CD4-positive, alpha-beta T cell treated with Interferon gamma for 1 hour (primary cell): ENCODE results near the gene RAC2.

Source experiments
- DNase-seq: peaks from one replicate; pipeline ENCODE4 v3.0.0-alpha.2; 2020

Gene RAC2

DNA sequence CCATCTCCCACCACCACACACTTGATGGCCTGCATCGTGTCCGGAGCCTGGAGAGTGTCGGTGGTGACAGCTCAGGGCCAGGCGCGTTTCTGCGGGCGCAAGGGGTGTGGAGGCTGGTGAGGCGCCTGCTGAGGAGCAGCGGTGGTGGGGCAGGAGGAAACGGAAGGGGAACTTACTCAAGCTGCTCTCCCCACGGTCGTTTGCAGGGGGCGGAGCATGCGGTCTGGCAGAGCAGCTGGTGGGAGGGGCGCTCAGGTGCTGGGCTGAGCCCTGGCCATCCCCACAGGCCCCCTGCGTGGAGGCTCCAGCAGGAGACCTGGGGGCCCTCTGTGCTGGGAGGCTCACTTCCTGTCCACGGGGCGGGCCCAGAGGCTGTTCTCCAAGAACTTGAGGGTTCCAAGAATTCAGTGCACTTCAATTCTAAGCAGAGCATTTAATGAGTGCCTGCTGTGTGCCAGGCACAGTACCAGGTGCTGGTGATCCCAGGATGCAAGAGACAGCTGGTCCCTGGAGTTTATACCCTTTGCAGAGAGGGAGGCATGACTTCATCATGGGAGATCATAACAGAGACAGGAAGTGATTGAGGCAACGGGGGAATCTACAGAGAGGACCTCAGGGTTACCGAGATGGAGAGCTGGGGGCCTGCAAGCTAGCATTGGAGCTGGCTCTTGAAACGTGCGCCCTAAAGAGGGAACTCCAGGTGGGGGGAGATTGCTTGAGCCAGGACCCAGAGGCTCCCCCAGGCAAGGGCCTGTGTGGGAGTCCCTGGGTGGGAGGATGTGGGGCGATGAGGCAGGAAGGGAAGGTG is at the start of gene RAC2:
Gene RAC2, minus strand, starts transcription at position 156 of the 808 bp plus-strand sequence. Its CDS starts 121 bp downstream, at position 35.
- DNase-seq = peak; percentile 90

DNA sequence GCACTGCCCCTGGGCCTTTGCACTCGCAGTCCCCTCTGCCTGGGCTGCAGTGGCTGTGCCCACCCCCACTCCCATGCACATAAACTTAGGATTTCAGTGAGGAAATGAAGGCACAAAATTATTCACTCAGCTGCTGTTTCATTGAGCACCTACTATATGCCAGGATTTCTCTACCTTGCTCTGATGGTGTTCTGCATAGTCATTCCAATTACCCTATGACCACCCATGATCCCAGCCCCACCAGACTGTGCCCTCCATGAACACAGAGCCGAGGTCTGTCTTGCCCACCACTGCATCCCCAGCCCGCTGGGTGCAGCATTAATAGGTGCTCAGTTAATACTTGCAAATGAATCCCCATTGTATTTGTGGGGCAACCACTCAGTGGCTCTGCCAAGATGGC is 49.1 kb upstream of the RAC2 start:
- no peak for DNase-seq

DNA sequence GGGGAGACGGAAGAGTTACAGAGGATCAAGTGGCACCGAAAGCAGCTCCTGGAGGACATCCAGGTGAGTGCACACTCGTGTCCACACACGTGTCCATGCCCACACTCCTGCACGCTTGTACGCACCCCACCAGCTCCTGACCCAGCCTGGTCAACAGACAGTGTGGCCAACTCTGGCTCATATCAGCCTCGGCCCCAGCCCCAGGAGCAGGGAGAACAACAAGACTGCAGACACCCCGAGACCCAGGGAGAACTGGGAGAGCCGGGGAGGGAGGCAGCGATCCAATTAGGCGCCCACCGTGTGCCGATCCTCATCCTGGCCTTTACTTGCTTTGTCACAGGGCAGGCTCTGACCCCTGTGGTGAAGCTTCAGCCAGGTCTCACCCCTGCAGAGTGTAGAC is 48.6 kb upstream of the RAC2 start:
- DNase-seq = no peak

DNA sequence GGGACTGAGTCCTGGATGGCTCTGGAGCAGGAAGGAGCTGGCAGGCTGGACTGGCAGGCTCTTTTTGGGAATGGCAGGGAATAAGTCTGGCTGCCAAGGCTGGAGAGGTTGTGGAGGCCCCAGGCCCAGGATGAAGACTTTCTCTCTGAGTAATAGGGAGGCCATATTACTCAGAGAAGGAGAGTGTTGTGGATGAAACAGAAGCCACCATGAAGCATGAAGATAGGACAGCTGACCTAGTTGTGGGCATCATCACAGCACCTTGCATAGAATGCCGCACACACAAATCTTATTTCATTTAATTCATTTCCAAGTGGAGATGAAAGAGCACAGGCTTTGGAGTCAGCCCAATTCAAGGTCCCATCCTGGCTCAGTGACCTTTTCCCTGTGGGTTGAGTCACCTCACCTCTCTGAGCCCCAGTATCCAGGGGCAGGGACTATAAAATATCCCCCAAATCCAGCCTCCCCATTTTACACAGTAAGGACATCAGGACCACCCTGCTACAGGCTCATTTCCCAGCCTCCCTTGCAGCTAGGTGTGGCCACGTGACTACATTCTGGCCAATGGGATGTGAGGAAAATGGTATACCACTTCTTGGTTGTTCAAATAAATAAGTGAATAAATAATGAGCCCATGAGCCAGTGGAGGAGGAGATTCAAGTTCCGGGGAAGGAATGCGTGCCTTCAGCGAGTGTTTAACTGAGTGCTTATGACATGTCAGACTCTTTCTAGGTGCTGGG is 47.7 kb upstream of the RAC2 start:
- no peak for DNase-seq

DNA sequence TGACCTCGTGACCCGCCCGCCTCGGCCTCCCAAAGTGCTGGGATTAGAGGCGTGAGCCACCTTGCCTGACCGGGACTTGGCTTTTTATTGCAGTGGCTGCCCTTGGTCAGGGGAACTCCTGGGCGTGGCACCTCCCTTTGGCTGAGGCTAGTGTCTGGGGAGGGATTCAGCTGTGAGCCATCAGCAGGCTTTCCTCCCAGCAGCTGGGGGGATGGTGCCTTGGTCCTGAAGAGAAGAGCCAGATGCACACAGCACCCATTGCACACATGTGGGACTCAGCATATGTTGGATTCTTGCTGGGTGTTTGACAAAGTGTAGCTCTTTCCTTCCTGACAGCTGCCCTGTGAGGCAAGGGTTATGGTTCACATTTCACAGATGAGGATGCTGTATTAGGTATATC is 46.7 kb upstream of the RAC2 start:
- DNase-seq = no peak

- DNase-seq = no peak
Observed at GRCh38 chr22:37289156-37289735, 45.2 kb upstream of the RAC2 start.

GRCh38 chr22:37288521-37288920 is 44.5 kb upstream of the RAC2 start:
- no peak for DNase-seq

GRCh38 chr22:37287550-37287951 is 43.5 kb upstream of the RAC2 start:
- DNase-seq = no peak

GRCh38 chr22:37285937-37286336 is 41.9 kb upstream of the RAC2 start:
- no peak for DNase-seq

DNA sequence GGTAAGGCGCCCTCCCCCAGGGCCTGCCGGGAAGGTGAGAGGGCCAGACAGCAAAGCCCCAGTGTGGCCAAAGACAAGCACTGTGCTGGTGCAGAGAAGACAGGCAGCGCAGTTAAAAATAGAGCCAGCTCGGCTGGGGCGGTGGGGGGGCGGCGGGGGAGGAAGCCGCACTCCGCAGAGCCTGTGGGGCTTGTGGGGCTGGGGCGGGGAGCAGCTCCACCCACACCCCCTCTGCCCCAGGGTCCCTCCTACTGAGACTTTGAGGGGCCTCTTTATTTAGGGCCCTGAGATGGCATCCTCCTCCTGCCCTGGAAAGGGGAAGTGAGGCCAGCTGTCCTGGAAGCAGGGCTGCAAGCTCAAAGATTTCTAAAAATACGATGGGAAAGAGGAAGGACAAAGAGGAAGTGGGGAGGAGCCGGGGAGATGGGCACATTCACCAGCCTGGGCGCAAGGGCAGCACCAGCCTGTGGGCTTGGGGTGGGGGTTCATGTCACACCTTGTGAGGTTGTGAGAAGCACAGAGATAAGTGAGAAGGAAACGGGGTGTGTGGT is 40.8 kb upstream of the RAC2 start:
- DNase-seq = peak; percentile 82

DNA sequence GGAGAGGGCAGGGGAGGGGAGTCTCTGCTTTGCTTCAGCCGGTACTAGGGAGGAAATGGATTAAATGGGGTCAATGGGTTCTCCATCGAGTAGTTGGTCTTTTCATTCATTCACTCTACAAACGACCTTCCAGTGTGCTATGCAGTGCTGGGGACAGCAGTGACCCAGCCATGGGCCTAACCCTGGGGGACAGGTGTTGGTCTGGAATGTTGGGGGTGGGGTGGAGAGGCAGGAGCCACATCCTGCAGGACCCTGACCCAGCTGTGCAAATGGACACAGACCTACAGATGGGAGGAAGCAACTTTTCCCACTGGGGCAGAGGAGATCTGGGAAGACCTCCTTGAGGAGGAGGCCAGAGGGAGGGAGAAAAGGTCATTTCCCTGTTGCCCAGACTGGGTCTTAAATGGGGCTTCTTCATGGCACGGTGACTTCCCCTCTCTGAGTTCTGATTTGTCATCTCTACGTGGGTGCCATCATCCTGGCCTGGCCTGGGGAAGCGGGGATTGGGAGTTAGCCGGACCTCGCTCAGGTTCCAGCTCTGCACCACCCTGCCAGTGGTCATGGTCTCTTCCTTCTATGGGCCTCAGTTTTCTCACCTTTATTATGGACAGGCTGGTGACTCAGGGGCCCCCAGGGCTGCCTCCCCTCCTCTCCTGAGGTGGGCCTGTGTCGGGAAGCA is 40.2 kb upstream of the RAC2 start:
- no peak for DNase-seq

DNA sequence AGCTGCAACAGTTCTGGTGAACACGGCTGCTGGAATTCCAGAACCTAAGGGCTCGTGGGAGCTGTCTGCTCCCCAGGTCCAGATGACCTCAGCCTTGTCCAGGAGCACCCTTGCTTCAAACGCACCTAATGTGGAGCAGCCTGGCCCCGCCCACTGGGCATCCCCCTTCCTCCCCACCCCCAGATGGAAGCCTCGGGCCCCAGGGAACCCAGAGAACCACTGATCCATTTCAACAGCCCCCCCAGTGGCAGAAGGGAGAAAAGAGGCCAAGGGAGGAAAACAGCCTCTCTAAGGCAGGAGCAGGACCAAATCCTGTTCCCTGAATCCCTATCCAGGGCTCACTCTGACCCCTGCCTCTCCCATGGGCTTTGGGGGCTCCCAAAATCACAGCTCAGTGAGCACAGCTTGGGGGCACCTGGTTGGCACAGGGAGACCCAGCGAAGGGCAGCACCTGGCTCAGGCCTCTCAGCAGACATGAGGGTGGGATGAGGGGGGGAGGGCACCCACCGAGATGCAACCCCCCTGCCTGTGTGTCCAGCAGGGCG is 39.4 kb upstream of the RAC2 start:
- peak; percentile 42 for DNase-seq

- DNase-seq = peak; percentile 77
Observed at GRCh38 chr22:37282385-37282677, 38.3 kb upstream of the RAC2 start, which contains the start of gene CYTH4. Gene CYTH4, plus strand, starts transcription at chr22:37282508. Its CDS starts 62 bp downstream, at chr22:37282570.

DNA sequence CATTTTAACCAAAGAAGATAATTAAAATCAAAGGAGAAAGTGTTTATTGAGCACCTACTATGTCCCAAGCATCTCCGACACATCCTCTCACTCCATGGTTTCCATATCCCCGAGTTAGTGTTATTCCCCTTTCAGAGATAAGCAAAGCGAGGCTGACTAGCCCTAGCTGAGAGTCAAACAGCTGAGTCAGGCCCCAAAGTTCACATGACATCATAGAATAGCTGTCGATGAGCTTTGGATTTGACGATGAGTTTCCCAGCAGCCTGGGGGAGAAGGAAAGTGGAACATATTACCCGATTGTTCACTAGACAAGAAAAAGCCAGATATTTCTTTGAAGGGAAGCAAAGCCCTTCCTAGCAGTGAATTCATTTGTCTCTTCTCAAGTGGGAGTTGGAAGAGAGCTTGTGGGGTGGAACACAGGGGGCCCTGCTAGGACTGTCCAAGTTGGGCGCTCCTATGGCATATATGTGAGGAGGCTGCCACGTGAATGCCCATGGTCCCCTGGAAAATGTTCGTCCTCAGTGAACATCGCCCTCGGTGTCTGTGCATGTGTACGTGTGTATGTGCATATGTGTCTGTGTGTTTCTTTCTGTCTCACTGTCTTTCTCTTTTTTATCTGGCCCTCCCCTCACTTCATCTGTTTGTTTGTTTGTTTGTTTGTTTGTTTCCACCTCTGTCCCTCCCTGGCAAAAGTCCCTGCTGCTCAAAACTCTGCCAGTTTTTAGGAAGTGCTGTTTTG is 37.7 kb upstream of the RAC2 start:
- no peak for DNase-seq

DNA sequence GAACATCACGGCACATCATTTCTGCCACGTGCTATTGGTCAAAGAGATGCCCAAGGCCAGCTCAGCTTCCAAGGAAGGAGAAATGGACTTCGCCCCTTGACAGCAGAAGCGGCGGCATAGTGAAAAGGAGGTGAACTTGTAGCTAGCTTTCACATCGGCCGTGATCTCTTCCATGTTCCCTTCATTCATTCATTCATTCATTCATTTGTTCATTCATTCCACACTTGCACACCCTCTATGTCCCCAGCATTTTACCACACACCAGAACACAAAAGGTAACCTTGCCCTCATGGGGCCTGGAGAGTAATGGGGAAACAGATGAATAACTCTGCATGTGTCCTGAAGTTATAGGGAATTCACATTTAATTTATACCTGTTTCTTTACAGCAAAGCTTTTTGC is 37.1 kb upstream of the RAC2 start:
- no peak for DNase-seq

DNA sequence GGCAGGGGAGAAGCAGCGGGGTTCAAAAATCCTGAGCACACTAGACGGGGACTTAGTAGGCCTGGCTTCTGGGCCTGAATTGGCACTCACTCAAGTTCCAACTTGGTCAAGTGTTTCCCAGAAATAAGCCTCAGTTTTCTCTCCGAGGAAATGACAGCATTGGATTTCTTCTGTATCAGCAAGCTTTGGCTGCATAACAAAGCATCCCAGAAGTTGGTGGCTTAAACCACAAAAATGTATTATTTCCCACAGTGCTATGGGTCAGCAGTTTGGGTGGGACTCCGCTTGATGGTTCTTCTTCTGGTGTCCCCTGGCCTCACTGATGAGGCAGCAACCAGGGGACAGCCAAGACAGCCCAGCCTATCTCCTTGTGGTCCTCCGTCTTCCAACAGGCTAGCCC is 36.6 kb upstream of the RAC2 start:
- no peak for DNase-seq

- DNase-seq = no peak
Observed at GRCh38 chr22:37279331-37280181, 35.5 kb upstream of the RAC2 start.

DNA sequence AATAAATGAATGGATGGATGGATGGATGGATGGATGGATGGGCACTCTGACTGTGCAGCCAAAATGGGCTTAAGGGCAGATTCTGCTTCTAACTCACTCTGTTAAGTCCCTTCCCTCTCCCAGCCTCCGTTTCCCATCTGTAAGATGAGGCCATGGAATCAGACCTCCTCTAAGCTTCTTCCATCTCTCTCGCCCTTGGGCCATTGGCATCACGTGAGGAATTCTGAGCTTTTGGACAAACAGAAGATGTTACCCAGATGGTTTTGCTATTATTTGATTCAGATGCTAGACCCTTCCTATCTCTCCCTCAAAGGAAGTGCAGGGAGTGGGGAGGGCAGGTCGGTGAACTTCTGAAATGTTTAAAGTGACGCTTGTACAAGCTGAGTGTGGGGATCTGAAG is 34.2 kb upstream of the RAC2 start:
- DNase-seq = no peak

GRCh38 chr22:37277384-37277783 is 33.3 kb upstream of the RAC2 start:
- DNase-seq = no peak

DNA sequence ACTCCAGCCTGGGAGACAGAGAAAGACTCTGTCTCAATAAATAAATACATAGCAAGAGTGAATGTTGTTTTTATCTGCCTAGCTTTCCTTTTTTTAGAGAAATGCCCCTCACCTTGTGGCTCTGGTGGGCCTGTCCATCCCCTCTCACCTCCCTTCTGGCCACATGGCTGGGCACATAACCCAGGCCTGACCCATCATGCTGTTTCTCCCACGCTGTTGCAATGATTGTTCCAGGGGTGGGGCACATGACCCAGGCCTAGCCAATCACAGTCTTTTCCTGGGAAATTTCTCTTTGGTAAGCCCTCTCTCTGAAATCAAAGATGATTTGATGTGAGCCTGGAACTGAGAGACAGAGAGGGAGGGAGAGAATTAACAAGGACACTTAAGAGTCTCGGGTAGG is 32.7 kb upstream of the RAC2 start:
- DNase-seq = no peak

DNA sequence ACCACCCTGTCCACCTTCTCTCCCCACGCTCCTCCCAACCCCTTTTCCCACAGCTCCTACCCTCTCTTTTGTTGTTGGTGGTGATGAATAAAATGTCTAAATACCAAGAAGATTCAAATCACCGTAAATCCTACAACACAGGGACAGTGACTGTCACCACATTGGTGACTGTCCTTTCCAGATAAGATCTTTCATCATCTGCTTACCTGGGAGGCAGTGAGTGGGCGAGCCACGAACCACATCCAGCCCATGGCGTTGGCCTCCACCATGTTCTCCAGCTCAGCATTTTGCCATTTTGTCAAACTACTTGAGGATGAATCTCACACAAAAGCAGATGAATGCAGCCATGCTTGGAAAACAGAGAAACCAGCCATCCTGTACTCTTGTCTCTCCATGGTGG is 31.6 kb upstream of the RAC2 start:
- DNase-seq = no peak
